T-helper 17 cell (primary cell): ENCODE measurements around the gene FGF11. TPM values are rescaled to one million over a fixed set of nuclear protein-coding genes. Genes with fewer than 3 reads are reported as not detected.
A peak's percentile ranks its signal among the peaks of the same experiment; 100 is the strongest.

Source experiments
- ATAC-seq: fragments of 150-1000 bp; cut with Tn5 transposase; 2 replicates; pipeline ENCODE4 v1.10.0; 2021; ENCODE audit warnings: mild to moderate bottlenecking, moderate library complexity
- DNase-seq, 3 donors: peaks; one replicate each; pipeline versions ENCODE4 v3.0.0 to v3.0.0-alpha.2; 2020 to 2021
- H3K9me3 ChIP-seq: one replicate; pipeline ENCODE4 v1.7.0; 2013; ENCODE audit warnings: low read length, mild to moderate bottlenecking; ENCODE audit not compliant: control insufficient read depth, poor library complexity, severe bottlenecking
- H3K27ac Mint-ChIP-seq: one replicate; pipeline ENCODE4 v1.8.0; 2022; ENCODE audit warnings: mild to moderate bottlenecking, moderate library complexity, mixed read lengths
- H3K27me3 Mint-ChIP-seq: one replicate; pipeline ENCODE4 v1.8.0; 2022; ENCODE audit warnings: mixed read lengths
- H3K36me3 Mint-ChIP-seq: one replicate; pipeline ENCODE4 v1.8.0; 2022; ENCODE audit warnings: low read depth, mixed read lengths
- H3K4me1 Mint-ChIP-seq: one replicate; pipeline ENCODE4 v1.8.0; 2022; ENCODE audit warnings: mild to moderate bottlenecking, mixed read lengths
- H3K4me3 Mint-ChIP-seq: one replicate; pipeline ENCODE4 v1.8.0; 2022; ENCODE audit warnings: mild to moderate bottlenecking, moderate library complexity, mixed read lengths
- total RNA-seq, 4 donors: library from RNA in 2 of 4; stranded (reverse) in 2 of 4; gene quantifications; one replicate each; pipeline ENCODE4 v1.2.3 and lab custom pipeline; 2022 to 2026

The FGF11 gene
- total RNA-seq, 2 donors from 2014 or later = 2.0 to 2.6 TPM

- H3K9me3 ChIP-seq = no peaks in the 10 kb centered on the region
- no peak overlapping the region for H3K4me3 Mint-ChIP-seq
- no peaks in the 10 kb centered on the region for H3K4me1 Mint-ChIP-seq
- H3K36me3 Mint-ChIP-seq = no peaks in the 10 kb centered on the region
- no peak overlapping the region for H3K27ac Mint-ChIP-seq
- no peaks in the 10 kb centered on the region for H3K27me3 Mint-ChIP-seq
- ATAC-seq = no peak
- DNase-seq = no peak
Measured at GRCh38 chr17:7429722-7430121, 9.6 kb upstream of the FGF11 start.

- DNase-seq (no peak), ATAC-seq (no peak)
- H3K27ac Mint-ChIP-seq = no peak overlapping the region
- H3K27me3 Mint-ChIP-seq = no peaks in the 10 kb centered on the region
- H3K9me3 ChIP-seq = no peaks in the 10 kb centered on the region
- H3K4me3 Mint-ChIP-seq = no peak overlapping the region
- peaks cover 8% of the 10 kb centered on the region for H3K4me1 Mint-ChIP-seq
- no peaks in the 10 kb centered on the region for H3K36me3 Mint-ChIP-seq
Measured at GRCh38 chr17:7431231-7431630, 8.1 kb upstream of the FGF11 start.

GRCh38 chr17:7432296-7432695 lies 7.0 kb upstream of the FGF11 start:
- ATAC-seq (no peak), DNase-seq (no peak)
- H3K27me3 Mint-ChIP-seq = no peaks in the 10 kb centered on the region
- H3K27ac Mint-ChIP-seq = no peak overlapping the region
- peaks cover 11% of the 10 kb centered on the region for H3K4me1 Mint-ChIP-seq
- no peak overlapping the region for H3K4me3 Mint-ChIP-seq
- no peaks in the 10 kb centered on the region for H3K36me3 Mint-ChIP-seq
- H3K9me3 ChIP-seq = no peaks in the 10 kb centered on the region

GRCh38 chr17:7435676-7436555 lies 3.4 kb upstream of the FGF11 start:
- Mint-ChIP-seq H3K4me1 (peaks cover 33% of the 10 kb centered on the region), H3K4me3 (peak overlapping the region; percentile 95), H3K36me3 (peaks cover 4% of the 10 kb centered on the region), H3K27ac (peak overlapping the region; percentile 97), H3K27me3 (peaks cover 17% of the 10 kb centered on the region)
- DNase-seq (peak; percentile 49 to 51 (median 49)), ATAC-seq (peak; percentile 50)
- H3K9me3 ChIP-seq = no peaks in the 10 kb centered on the region

- DNase-seq (peak; percentile 71 to 80 (median 73)), ATAC-seq (peak; percentile 69)
- Mint-ChIP-seq H3K27ac (peak overlapping the region; percentile 97), H3K4me3 (peak overlapping the region; percentile 95), H3K4me1 (peaks cover 33% of the 10 kb centered on the region), H3K36me3 (peaks cover 4% of the 10 kb centered on the region), H3K27me3 (peaks cover 20% of the 10 kb centered on the region)
- no peaks in the 10 kb centered on the region for H3K9me3 ChIP-seq
Measured at GRCh38 chr17:7436556-7437368, 2.5 kb upstream of the FGF11 start.

GRCh38 chr17:7437369-7437863 lies 1.9 kb upstream of the FGF11 start:
- H3K4me3 Mint-ChIP-seq = peak overlapping the region; percentile 95
- DNase-seq (no peak), ATAC-seq (no peak)
- peak overlapping the region; percentile 67 for H3K27ac Mint-ChIP-seq
- peaks cover 27% of the 10 kb centered on the region for H3K27me3 Mint-ChIP-seq
- H3K36me3 Mint-ChIP-seq = peaks cover 6% of the 10 kb centered on the region
- no peaks in the 10 kb centered on the region for H3K9me3 ChIP-seq
- H3K4me1 Mint-ChIP-seq = peaks cover 33% of the 10 kb centered on the region

GRCh38 chr17:7437950-7438614 lies 1.2 kb upstream of the FGF11 start:
- Mint-ChIP-seq H3K27me3 (peaks cover 33% of the 10 kb centered on the region), H3K4me1 (peaks cover 33% of the 10 kb centered on the region), H3K4me3 (peak overlapping the region; percentile 88), H3K36me3 (peaks cover 8% of the 10 kb centered on the region), H3K27ac (peak overlapping the region; percentile 67)
- DNase-seq (peak; percentile 37 to 40 (median 40)), ATAC-seq (no peak)
- H3K9me3 ChIP-seq = no peaks in the 10 kb centered on the region

- ATAC-seq (no peak), DNase-seq (no peak)
- H3K9me3 ChIP-seq = no peaks in the 10 kb centered on the region
- peaks cover 41% of the 10 kb centered on the region for H3K27me3 Mint-ChIP-seq
- peak overlapping the region; percentile 88 for H3K4me3 Mint-ChIP-seq
- peaks cover 8% of the 10 kb centered on the region for H3K36me3 Mint-ChIP-seq
- peak overlapping the region; percentile 67 for H3K27ac Mint-ChIP-seq
- peaks cover 33% of the 10 kb centered on the region for H3K4me1 Mint-ChIP-seq
Measured at GRCh38 chr17:7438656-7439460, 454 bp upstream of the FGF11 start.

GRCh38 chr17:7440113-7440833 lies 961 bp downstream of the FGF11 start:
- H3K4me3 Mint-ChIP-seq = peak overlapping the region; percentile 91
- H3K9me3 ChIP-seq = no peaks in the 10 kb centered on the region
- H3K4me1 Mint-ChIP-seq = peaks cover 30% of the 10 kb centered on the region
- no peak for ATAC-seq
- no peak overlapping the region for H3K27ac Mint-ChIP-seq
- peaks cover 8% of the 10 kb centered on the region for H3K36me3 Mint-ChIP-seq
- H3K27me3 Mint-ChIP-seq = peaks cover 54% of the 10 kb centered on the region
- DNase-seq = peak in 1 of 3 donors; percentile 22

GRCh38 chr17:7440834-7441195 lies 1.5 kb downstream of the FGF11 start:
- ATAC-seq (no peak), DNase-seq (no peak)
- peaks cover 59% of the 10 kb centered on the region for H3K27me3 Mint-ChIP-seq
- H3K27ac Mint-ChIP-seq = no peak overlapping the region
- H3K4me1 Mint-ChIP-seq = peaks cover 32% of the 10 kb centered on the region
- peak overlapping the region; percentile 91 for H3K4me3 Mint-ChIP-seq
- H3K9me3 ChIP-seq = no peaks in the 10 kb centered on the region
- peaks cover 8% of the 10 kb centered on the region for H3K36me3 Mint-ChIP-seq

GRCh38 chr17:7441266-7441665 lies 2.0 kb downstream of the FGF11 start:
- Mint-ChIP-seq H3K4me1 (peaks cover 32% of the 10 kb centered on the region), H3K27ac (no peak overlapping the region), H3K4me3 (peak overlapping the region; percentile 91), H3K27me3 (peaks cover 62% of the 10 kb centered on the region), H3K36me3 (peaks cover 8% of the 10 kb centered on the region)
- DNase-seq (no peak), ATAC-seq (no peak)
- no peaks in the 10 kb centered on the region for H3K9me3 ChIP-seq

GRCh38 chr17:7442142-7442541 lies 2.8 kb downstream of the FGF11 start:
- H3K27ac Mint-ChIP-seq = no peak overlapping the region
- ATAC-seq = no peak

More at GRCh38 chr17:7442142-7442541, 2.8 kb downstream of the FGF11 start:
- peak overlapping the region; percentile 25 for H3K4me3 Mint-ChIP-seq
- peaks cover 11% of the 10 kb centered on the region for H3K36me3 Mint-ChIP-seq
- no peak for DNase-seq
- H3K4me1 Mint-ChIP-seq = peaks cover 32% of the 10 kb centered on the region
- peaks cover 67% of the 10 kb centered on the region for H3K27me3 Mint-ChIP-seq
- no peaks in the 10 kb centered on the region for H3K9me3 ChIP-seq
